ACC112 (cell line): ENCODE results near the gene ERGIC3.

Source experiments
- H2AFZ ChIP-seq: fragments of 200-600 bp; sonication (generic); one replicate; pipeline ENCODE4 v1.6.0; 2017; ENCODE audit warnings: antibody characterized with exemption, low read length; ENCODE audit not compliant: unreplicated experiment
- H3K27ac ChIP-seq: fragments of 200-600 bp; sonication (generic); 2 replicates; pipeline ENCODE4 v1.5.1; 2014; ENCODE audit warnings: low read depth, mild to moderate bottlenecking, antibody characterized with exemption, low read length, moderate library complexity
- H3K27me3 ChIP-seq: fragments of 200-600 bp; sonication (generic); 2 replicates; pipeline ENCODE4 v1.6.1; 2014; ENCODE audit warnings: mild to moderate bottlenecking, antibody characterized with exemption, low read length, moderate library complexity, mixed read lengths; ENCODE audit not compliant: insufficient read depth
- H3K36me3 ChIP-seq: fragments of 200-600 bp; sonication (generic); 2 replicates; pipeline ENCODE4 v1.6.1; 2016; ENCODE audit warnings: mild to moderate bottlenecking, antibody characterized with exemption, low read length, moderate library complexity, mixed read lengths; ENCODE audit not compliant: insufficient read depth
- H3K4me1 ChIP-seq: fragments of 200-600 bp; sonication (generic); one replicate; pipeline ENCODE4 v1.6.1; 2016; ENCODE audit warnings: low read length, mixed read lengths; ENCODE audit not compliant: insufficient read depth, unreplicated experiment, control insufficient read depth
- H3K4me3 ChIP-seq: fragments of 200-600 bp; sonication (generic); 2 replicates; pipeline ENCODE4 v1.5.1; 2014; ENCODE audit warnings: mild to moderate bottlenecking, low read depth, low read length
- H3K79me2 ChIP-seq: fragments of 200-600 bp; sonication (generic); one replicate; pipeline ENCODE4 v1.6.0; 2016; ENCODE audit warnings: low read length; ENCODE audit not compliant: control insufficient read depth, unreplicated experiment, insufficient read depth

ERGIC3 gene

DNA sequence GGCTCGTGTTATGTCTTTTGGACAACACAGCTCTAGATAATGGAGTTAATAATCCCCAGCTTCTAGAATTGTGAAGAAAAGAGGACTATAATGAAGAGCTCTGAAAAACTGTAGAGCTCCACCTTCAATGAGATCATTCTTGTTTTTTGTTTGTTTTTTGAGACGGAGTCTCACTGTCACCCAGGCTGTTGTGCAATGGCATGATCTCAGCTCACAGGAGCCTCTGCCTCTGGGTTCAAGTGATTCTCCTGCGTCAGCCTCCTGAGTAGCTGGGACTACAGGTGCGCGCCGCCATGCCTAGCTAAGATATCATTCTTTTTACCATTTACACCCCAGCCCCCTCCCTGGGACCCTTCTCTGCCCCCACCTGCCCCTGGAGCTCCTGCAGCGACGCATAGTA is 36.6 kb downstream of the ERGIC3 start:
- no peaks in the 10 kb centered on the region for H3K79me2 ChIP-seq
- no peaks in the 10 kb centered on the region for H3K4me1 ChIP-seq
- no peak overlapping the region for H3K4me3 ChIP-seq
- H3K36me3 ChIP-seq: peaks cover 47% of the 10 kb centered on the region
- H2AFZ ChIP-seq: no peak overlapping the region
- no peak overlapping the region for H3K27ac ChIP-seq
- no peaks in the 10 kb centered on the region for H3K27me3 ChIP-seq

DNA sequence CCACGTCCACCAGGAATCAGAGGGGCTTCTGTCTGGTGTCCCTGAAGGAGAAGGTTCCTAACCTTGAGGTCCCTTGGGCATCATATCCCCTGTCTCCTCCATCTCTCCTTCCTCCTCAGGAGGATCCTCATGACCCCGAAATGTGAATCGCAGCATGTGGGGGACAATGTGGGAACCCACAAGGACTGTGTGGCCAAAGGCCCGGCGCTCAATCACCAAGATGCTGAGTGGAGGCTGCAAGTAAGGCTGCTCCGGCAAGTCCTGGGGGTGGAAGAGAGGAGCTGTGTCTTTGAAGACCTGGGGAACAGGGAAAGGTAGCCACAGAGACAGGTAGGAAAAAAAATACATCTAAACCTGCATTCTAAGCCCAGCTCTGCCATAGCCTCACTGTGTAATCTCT is 37.3 kb downstream of the ERGIC3 start:
- no peaks in the 10 kb centered on the region for H3K79me2 ChIP-seq
- no peak overlapping the region for H3K4me3 ChIP-seq
- H3K27ac ChIP-seq: no peak overlapping the region
- no peaks in the 10 kb centered on the region for H3K27me3 ChIP-seq
- no peaks in the 10 kb centered on the region for H3K4me1 ChIP-seq
- no peak overlapping the region for H2AFZ ChIP-seq
- peaks cover 47% of the 10 kb centered on the region for H3K36me3 ChIP-seq

DNA sequence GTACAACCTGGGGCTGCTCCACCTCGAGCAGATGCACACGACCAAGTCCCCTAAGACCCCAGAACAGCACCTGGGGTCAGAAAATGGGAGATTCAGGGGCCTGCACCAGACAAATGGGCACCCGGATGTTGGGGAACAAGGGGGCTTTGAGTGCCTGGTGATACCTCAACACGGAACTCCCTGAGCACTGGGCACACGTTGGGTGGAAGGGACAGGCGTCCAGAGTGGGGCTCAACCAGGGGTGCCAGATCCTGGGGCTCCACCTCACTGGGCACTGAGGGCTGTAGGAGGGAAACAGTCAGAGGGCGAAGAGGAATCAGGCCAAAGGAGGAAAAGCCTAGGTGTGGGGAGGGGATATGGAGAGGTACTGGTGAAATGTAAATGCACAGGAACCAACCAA is 40.3 kb downstream of the ERGIC3 start:
- no peaks in the 10 kb centered on the region for H3K79me2 ChIP-seq
- no peak overlapping the region for H3K27ac ChIP-seq

DNA sequence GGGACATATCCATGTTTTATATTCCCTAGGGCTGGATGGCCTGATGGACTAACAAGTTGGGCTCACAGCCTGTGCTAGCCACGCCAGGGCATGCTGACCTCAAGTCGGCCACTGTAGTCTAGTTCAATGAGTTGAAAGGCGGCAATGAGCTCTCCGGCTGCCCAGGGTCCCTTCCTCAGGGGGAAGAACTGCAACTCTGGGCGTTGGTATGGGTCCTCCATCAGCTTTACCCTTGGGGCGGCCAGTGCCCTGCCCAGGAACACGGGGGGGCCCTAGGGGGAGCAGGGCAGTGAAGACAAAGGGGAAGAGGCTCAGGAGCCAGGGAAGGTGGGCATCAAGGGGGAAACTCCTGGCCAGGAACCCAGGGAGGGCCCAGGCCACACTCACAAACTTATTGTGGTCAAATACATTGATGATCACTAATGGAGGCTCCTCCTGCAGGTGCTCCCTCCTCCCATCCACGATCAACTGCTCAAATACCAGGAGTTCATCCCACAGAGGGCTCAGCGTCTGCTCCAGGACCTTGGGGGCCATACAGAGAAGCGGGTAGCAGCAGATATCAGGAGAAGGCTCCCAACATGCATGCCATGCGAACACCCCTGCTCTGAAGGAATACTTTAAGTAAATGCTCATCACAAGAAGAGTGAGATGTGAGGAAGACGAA is 41.0 kb downstream of the ERGIC3 start:
- H3K4me3 ChIP-seq: no peak overlapping the region
- no peak overlapping the region for H3K27ac ChIP-seq
- no peak overlapping the region for H2AFZ ChIP-seq
- no peaks in the 10 kb centered on the region for H3K27me3 ChIP-seq
- peaks cover 21% of the 10 kb centered on the region for H3K36me3 ChIP-seq
- no peaks in the 10 kb centered on the region for H3K79me2 ChIP-seq
- H3K4me1 ChIP-seq: no peaks in the 10 kb centered on the region

More for the DNA sequence above, 40.3 kb downstream of the ERGIC3 start:
- H3K36me3 ChIP-seq: peaks cover 21% of the 10 kb centered on the region
- H3K4me1 ChIP-seq: no peaks in the 10 kb centered on the region
- H3K27me3 ChIP-seq: no peaks in the 10 kb centered on the region
- no peak overlapping the region for H3K4me3 ChIP-seq
- H2AFZ ChIP-seq: no peak overlapping the region

DNA sequence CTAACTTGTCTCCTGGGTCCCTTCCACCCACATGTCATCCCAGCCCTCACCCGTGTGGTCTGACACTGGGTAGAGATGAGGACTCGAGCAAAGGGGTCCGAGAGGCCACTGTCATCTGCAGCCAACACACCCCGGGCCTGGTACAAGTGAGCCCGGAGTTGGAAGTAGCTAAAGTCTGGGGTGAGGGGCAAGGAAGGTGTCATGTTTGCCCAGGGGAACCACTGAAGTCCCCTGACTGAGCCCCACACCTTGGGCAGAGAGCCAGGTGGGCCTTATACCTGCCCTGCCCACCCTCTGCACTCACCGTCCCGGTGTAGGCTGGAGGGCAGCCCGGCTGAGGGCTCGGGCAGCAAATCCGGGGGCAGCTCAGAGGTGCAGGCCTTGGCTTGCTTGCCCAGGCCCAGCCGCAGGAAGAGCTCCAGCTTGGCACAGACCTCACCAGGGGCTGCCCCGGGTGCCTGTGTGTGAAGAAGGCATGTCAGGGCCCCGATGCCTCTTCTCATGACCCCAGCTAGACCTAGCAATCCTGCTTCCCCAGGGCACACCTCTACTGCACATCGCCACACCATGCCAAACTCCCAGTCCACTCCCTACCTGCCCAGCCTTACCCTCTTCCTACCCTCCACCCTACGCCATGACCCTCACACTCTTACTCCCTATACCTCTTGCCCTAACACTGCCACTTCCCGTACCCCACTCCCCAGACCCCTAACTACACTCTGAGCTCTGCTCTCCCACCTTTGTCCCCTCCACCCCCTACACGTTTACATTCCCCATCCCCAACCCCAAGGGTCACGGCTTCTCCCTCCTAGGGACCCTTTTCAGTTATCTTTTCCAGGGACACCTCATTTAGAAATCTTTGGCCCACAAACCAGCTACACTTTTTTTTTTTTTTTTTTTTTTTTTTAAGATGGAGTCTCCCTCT is 42.0 kb downstream of the ERGIC3 start:
- Histone ChIP-seq H3K27me3 (no peaks in the 10 kb centered on the region), H3K36me3 (peaks cover 21% of the 10 kb centered on the region), H3K4me1 (no peaks in the 10 kb centered on the region), H3K4me3 (no peak overlapping the region), H3K79me2 (no peaks in the 10 kb centered on the region), H2AFZ (no peak overlapping the region), H3K27ac (no peak overlapping the region)

DNA sequence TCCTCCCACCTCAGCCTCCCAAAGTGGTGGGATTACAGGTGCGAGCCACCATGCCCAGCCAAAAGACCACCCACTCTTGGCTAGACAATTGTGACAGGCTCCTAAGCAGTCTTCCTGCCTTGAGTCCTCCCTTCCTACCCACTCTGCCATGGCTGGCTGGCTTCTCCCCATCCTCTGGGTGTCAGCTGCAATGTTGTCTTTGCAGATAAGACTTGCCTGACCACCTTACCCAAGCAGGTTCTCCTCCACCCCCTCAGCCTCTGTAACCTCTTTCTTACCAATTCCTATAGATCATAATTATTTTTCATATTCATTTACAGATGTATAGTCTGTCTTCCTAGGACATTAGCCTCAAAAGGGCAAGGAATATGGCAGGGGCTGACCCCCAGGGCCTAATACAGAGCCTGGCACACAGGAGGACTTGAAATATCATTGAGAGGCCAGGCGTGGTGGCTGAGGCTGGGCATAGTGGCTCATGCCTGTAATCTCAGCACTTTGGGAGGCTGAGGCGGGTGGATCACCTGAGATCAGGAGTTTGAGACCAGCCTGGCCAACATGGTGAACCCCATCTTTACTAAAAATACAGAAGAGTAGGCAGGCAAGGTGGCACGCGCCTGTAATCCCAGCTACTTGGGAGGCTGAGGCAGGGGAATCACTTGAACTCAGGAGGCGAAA is 45.0 kb downstream of the ERGIC3 start:
- no peak overlapping the region for H3K4me3 ChIP-seq
- H3K27me3 ChIP-seq: no peaks in the 10 kb centered on the region
- H3K79me2 ChIP-seq: no peaks in the 10 kb centered on the region
- no peaks in the 10 kb centered on the region for H3K4me1 ChIP-seq
- H2AFZ ChIP-seq: no peak overlapping the region
- peaks cover 19% of the 10 kb centered on the region; the same call in 1 of the 2 replicates for H3K36me3 ChIP-seq
- H3K27ac ChIP-seq: no peak overlapping the region

DNA sequence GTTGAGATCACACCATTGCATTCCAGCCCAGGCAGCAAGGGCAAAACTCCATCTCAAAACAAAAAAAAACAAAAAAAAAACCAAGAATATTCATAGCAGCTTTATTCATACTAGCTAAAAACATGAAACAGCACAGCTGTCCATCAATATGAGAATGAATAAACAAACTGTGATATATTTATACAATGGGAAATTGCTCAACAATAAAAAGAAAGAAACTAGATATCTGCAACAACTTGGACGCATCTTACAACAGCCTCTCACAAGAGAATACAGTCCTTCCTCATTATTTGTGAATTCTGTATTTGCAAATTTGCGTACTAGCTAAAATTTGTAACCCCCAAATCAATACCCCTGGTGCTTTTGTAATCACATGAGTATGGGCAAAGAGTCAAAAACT is 45.6 kb downstream of the ERGIC3 start:
- H3K36me3 ChIP-seq: peaks cover 13% of the 10 kb centered on the region; the same call in 1 of the 2 replicates
- H3K79me2 ChIP-seq: no peaks in the 10 kb centered on the region
- no peaks in the 10 kb centered on the region for H3K27me3 ChIP-seq
- no peak overlapping the region for H3K4me3 ChIP-seq
- no peaks in the 10 kb centered on the region for H3K4me1 ChIP-seq
- H2AFZ ChIP-seq: no peak overlapping the region
- H3K27ac ChIP-seq: no peak overlapping the region

DNA sequence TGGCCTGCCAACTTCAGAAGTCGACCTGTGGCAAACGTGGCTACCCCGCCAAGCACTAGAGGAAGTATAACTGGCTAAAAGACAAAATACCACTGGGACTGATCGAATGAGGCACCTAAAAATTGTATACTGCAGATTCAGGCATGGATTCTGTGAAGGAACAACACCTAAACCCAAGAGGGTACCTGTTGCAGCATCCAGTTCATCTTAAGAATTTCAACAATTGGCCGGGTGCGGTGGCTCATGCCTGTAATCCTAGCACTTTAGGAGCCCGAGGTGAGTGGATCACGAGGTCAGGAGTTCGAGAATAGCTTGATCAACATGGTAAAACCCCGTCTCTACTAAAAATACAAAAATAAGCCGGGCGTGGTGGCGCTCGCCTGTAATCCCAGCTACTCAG is 46.5 kb downstream of the ERGIC3 start:
- H3K79me2 ChIP-seq: no peaks in the 10 kb centered on the region
- H3K36me3 ChIP-seq: 0 out of 2 replicates have a peak, but pooled peaks cover 4% of the 10 kb centered on the region
- H3K4me1 ChIP-seq: no peaks in the 10 kb centered on the region
- H3K27ac ChIP-seq: no peak overlapping the region
- no peak overlapping the region for H3K4me3 ChIP-seq
- no peak overlapping the region for H2AFZ ChIP-seq
- H3K27me3 ChIP-seq: no peaks in the 10 kb centered on the region

DNA sequence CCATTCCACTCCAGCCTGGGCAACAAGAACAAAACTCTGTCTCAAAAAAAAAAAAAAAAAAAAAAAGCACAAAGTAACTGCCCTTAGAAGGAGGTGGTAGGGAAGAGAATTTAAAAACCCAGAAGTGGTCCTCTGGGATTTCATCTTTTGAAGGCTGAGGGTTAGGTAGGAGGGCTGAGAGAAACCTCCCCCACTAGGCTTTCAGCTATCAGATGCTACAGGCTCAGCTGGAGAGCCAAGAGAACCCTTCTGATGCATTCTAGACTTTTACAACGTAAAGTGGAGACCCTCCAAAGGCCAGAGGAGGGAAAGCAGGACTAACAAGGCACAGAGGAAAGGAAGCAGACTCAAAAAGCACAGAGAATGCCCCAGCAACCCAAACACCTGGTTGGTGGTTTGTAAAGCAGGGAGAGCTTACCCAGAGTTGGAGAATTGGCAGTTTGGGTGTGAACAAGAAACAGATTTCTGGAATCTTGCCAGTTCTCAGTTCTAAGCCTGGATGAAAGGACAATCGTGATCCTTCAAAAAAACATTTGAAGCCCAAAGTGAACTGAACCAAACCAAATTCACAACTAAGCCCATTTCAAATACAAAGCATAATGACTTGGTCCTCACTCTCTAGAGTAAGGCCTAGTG is 50.6 kb downstream of the ERGIC3 start:
- Histone ChIP-seq H3K79me2 (no peaks in the 10 kb centered on the region), H3K4me3 (no peak overlapping the region), H2AFZ (no peak overlapping the region), H3K4me1 (no peaks in the 10 kb centered on the region), H3K36me3 (0 out of 2 replicates have a peak, but pooled peaks cover 7% of the 10 kb centered on the region), H3K27ac (no peak overlapping the region), H3K27me3 (no peaks in the 10 kb centered on the region)

DNA sequence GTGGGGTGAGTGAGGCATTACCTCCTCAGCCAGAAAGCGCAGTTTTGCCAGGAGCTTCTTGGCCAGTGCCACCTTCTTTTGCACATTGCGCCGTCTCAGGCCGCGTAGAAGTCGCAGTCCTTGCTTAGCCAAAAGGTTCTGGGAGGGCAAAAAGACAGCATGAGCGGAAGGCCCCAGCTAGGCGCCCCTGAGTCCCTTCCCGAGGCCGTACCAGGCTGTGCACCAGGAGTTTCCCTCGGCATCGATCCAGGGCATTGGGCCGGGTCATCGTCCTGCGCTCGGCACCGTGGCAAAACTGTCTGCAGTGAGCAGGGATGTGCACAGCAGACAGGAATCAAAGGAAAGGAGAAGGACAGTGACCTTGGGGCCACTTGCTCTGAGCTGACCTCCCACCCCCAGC is 53.6 kb downstream of the ERGIC3 start:
- 0 out of 2 replicates have a peak, but pooled peaks cover 7% of the 10 kb centered on the region for H3K36me3 ChIP-seq
- H3K4me1 ChIP-seq: no peaks in the 10 kb centered on the region
- H3K27ac ChIP-seq: no peak overlapping the region
- H3K27me3 ChIP-seq: no peaks in the 10 kb centered on the region
- H3K4me3 ChIP-seq: no peak overlapping the region
- no peaks in the 10 kb centered on the region for H3K79me2 ChIP-seq
- no peak overlapping the region for H2AFZ ChIP-seq
